Sigmoid colon (tissue), 4 donors: ENCODE results near the gene UBL3.

ENCODE experiments used
- EP300 ChIP-seq, 4 donors: sonication (generic); formaldehyde crosslinking; IDR thresholded peaks; one replicate each; pipeline ENCODE4 v1.6.1; 2017; ENCODE audit warnings: antibody characterized with exemption in 4 of 4
- POLR2A ChIP-seq, 2 donors: fragments of 450-650 bp; IDR thresholded peaks; one replicate each; pipeline ENCODE4 v1.6.1; 2016; ENCODE audit warnings: antibody characterized with exemption in 2 of 2, mild to moderate bottlenecking in 2 of 2, moderate library complexity in 2 of 2
- POLR2AphosphoS5 ChIP-seq, 4 donors: sonication (generic); formaldehyde crosslinking; IDR thresholded peaks; one replicate each; pipeline ENCODE4 v1.6.1; 2017; ENCODE audit warnings: antibody characterized with exemption in 4 of 4
- TF ChIP-seq, protein P1 (sequence below), 4 experiments: fragments of 450-650 bp in 3 of 4; fragments of 200-600 bp in 1 of 4; IDR thresholded peaks; one replicate each; pipeline ENCODE4 v1.5.1; 2016 to 2019; ENCODE audit warnings: antibody characterized with exemption in 4 of 4, mild to moderate bottlenecking in 3 of 4, moderate library complexity in 2 of 4

DNA sequence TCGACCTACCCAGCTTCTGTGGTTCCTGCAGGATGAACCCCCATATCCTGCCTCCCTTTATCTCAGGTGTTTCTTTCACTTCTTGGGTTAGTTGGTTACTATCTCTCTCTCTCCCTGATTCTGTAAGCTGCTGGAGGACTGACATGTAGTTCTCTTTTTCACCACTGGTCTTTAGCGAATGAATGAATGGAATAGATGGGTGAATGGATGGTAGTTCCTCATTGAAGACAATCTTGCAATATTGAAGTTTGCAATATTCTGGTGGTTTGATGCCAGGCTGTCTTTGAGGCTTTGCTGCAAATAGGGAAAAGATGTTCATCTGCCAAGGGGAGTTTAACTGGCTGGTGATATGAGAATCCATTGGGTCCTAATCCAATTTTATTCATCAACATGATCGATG is 120.2 kb downstream of the UBL3 start:
- TF ChIP-seq, protein P1, sequence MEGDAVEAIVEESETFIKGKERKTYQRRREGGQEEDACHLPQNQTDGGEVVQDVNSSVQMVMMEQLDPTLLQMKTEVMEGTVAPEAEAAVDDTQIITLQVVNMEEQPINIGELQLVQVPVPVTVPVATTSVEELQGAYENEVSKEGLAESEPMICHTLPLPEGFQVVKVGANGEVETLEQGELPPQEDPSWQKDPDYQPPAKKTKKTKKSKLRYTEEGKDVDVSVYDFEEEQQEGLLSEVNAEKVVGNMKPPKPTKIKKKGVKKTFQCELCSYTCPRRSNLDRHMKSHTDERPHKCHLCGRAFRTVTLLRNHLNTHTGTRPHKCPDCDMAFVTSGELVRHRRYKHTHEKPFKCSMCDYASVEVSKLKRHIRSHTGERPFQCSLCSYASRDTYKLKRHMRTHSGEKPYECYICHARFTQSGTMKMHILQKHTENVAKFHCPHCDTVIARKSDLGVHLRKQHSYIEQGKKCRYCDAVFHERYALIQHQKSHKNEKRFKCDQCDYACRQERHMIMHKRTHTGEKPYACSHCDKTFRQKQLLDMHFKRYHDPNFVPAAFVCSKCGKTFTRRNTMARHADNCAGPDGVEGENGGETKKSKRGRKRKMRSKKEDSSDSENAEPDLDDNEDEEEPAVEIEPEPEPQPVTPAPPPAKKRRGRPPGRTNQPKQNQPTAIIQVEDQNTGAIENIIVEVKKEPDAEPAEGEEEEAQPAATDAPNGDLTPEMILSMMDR (IDR thresholded peaks at IDR 0.05), result no peak
- no peak for TF ChIP-seq POLR2A (IDR thresholded peaks at IDR 0.05)
- no peak for TF ChIP-seq POLR2AphosphoS5 (IDR thresholded peaks at IDR 0.05)
- no peak for TF ChIP-seq EP300 (IDR thresholded peaks at IDR 0.05)
